ENCODE results near the gene LYZL2. TPM values are rescaled to one million over a fixed set of nuclear protein-coding genes. Genes with fewer than 3 reads are reported as not detected.
"Not testable (repeated sequence)": the region's sequence is repeated elsewhere in the genome, so short reads cannot be mapped to it uniquely, and the experiment has no call there.

LYZL2 gene
- total and polyA plus RNA-seq, 9 of the 15 experiments (the other 6 are each of a cell fraction or from before 2014, with no cell fraction given), result not detected

DNA sequence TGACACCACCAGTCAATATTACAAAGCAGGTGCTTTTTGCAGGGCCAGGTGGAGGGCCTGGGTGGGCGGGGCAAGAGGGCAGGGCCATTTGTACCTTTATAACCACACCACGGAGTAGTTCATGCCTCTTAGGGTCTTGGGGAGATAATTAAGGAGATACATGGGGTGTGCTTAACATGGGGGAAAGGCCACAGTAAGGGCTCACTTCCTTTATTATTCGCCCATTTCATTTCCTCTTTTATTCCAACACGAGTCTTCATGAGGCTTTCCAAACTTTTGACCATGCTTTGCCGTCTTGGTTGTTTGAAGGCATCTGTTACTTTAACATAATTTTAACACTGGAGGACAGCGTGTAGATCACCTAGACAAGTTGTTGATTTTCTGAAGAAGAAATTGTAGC, 33.3 kb upstream of the LYZL2 start:
- Histone ChIP-seq H3K4me2 (ENCODE audit: insufficient read depth, low read length) (no peak overlapping the region), H3K27me3 (ENCODE audit: control insufficient read depth in 2 of 2, insufficient read depth in 2 of 2, low read length in 2 of 2) (peaks cover 18 to 27% of the 10 kb centered on the region in 2 experiments; a peak in 4 of 5 replicates), H4K20me1 (replicated peaks; ENCODE audit: control insufficient read depth, insufficient read depth, low read length) (no peaks in the 10 kb centered on the region), H3K27ac (ENCODE audit: extremely low read depth, low read depth, low read length) (no peak overlapping the region), H3K36me3 (ENCODE audit: control insufficient read depth, insufficient read depth, low read length) (no peaks in the 10 kb centered on the region), H3K79me2 (ENCODE audit: control insufficient read depth, insufficient read depth, low read length) (no peaks in the 10 kb centered on the region), H3K9ac (ENCODE audit: insufficient read depth in 1 of 2, low read depth in 2 of 2, low read length in 2 of 2) (no peak overlapping the region), H3K9me1 (ENCODE audit: control insufficient read depth, insufficient read depth, low read length) (no peaks in the 10 kb centered on the region), H3K4me3 (no peak overlapping the region), H3K9me3 (replicated peaks; ENCODE audit: control insufficient read depth, insufficient read depth, low read depth, low read length) (no peaks in the 10 kb centered on the region), H3K4me1 (replicated peaks in 1 of 2; ENCODE audit: control insufficient read depth in 2 of 2, insufficient read depth in 2 of 2, low read length in 2 of 2) (no peaks in the 10 kb centered on the region), H2AFZ (ENCODE audit: low read depth, low read length) (no peak overlapping the region)
- intact Hi-C loops (cut with micrococcal nuclease), result no loop called here
- no peak for ATAC-seq
- POLR2A ChIA-PET, result interaction anchor here (0.5 kb wide), 1 partner anchor 108 kb away, joined by 4 read pairs; no protein-coding TSS in a partner anchor
- no peak for DNase-seq (ENCODE audit: extremely low read depth in 1 of 4, low spot score in 3 of 4)
- in situ Hi-C loops (cut with MboI), result no loop called here
- CTCF ChIA-PET (ENCODE audit: low intra/inter-chr PET ratio), result interaction anchor here (0.6 kb wide), 1 partner anchor 153 kb away, joined by 3 read pairs; no protein-coding TSS in a partner anchor
- no TSS peak for BruUV-seq (replicated peaks)
- TF ChIP-seq GMEB1 (CRISPR knock-in tag; IDR thresholded peaks at IDR 0.05) (no peak), GATAD2B (IDR thresholded peaks at IDR 0.05; ENCODE audit: borderline replicate concordance) (no peak), ELK3 (CRISPR knock-in tag; IDR thresholded peaks at IDR 0.05) (no peak), MXI1 (IDR thresholded peaks at IDR 0.05; ENCODE audit: low read depth, low read length) (no peak), POLR3G (IDR thresholded peaks at IDR 0.05; ENCODE audit: extremely low read depth, insufficient read length, insufficient replicate concordance) (no peak), FOXK1 (CRISPR knock-in tag; IDR thresholded peaks at IDR 0.05; ENCODE audit: borderline replicate concordance) (no peak)
- WGBS (ENCODE audit: insufficient coverage, low coverage, missing lambda C conversion rate), result 6% methylated on average over 4 of the region's 6 CpGs
- FAIRE-seq, result no peak

DNA sequence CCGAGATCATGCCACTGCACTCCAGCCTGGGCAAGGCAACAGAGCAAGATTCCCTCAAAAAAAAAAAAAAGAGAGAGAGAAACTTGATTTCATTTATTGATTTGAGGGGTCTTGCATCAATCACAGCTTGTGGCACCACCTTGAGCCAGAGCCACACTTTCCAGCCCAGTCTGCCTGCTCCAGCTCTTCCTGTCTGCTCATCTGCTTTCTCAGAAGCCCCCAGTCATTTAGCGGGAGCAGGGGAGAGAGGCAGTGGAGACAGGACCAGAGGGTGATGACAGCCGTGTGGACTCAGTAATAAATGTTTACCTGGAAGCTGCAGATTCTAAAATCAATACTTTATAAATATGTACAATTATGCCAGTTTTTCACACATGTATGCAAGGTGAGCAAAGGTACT, 30.8 kb upstream of the LYZL2 start:
- ATAC-seq; FAIRE-seq; H2AFZ ChIP-seq (ENCODE audit: low read depth, low read length); H3K79me2 ChIP-seq (ENCODE audit: control insufficient read depth, insufficient read depth, low read length); H3K4me3 ChIP-seq; H3K27ac ChIP-seq (ENCODE audit: extremely low read depth, low read depth, low read length); POLR2A ChIA-PET; H3K9ac ChIP-seq (ENCODE audit: insufficient read depth in 1 of 2, low read depth in 2 of 2, low read length in 2 of 2); H4K20me1 ChIP-seq (replicated peaks; ENCODE audit: control insufficient read depth, insufficient read depth, low read length); DNase-seq (ENCODE audit: extremely low read depth in 1 of 4, low spot score in 3 of 4); CTCF ChIA-PET (ENCODE audit: low intra/inter-chr PET ratio); H3K9me3 ChIP-seq (replicated peaks; ENCODE audit: control insufficient read depth, insufficient read depth, low read depth, low read length); H3K4me2 ChIP-seq (ENCODE audit: insufficient read depth, low read length); H3K9me1 ChIP-seq (ENCODE audit: control insufficient read depth, insufficient read depth, low read length); H3K36me3 ChIP-seq (ENCODE audit: control insufficient read depth, insufficient read depth, low read length); in situ Hi-C loops (cut with MboI); H3K4me1 ChIP-seq (replicated peaks in 1 of 2; ENCODE audit: control insufficient read depth in 2 of 2, insufficient read depth in 2 of 2, low read length in 2 of 2); intact Hi-C loops (cut with micrococcal nuclease); BruUV-seq (replicated peaks): not testable (repeated sequence)
- WGBS (ENCODE audit: insufficient coverage, low coverage, missing lambda C conversion rate), result 0% methylated on average over 3 of the region's 3 CpGs
- H3K27me3 ChIP-seq (ENCODE audit: control insufficient read depth in 2 of 2, insufficient read depth in 2 of 2, low read length in 2 of 2), result peaks cover 13 to 19% of the 10 kb centered on the region in 2 experiments; a peak in 4 of 5 replicates
